IPS-11a (cell line): Measurements from ENCODE around the gene CCDC69.

Experiments
- H3K4me3 ChIP-seq: one replicate; pipeline ENCODE4 v1.5.1; 2013; ENCODE audit warnings: low read depth, low read length, control low read depth

The CCDC69 gene

DNA sequence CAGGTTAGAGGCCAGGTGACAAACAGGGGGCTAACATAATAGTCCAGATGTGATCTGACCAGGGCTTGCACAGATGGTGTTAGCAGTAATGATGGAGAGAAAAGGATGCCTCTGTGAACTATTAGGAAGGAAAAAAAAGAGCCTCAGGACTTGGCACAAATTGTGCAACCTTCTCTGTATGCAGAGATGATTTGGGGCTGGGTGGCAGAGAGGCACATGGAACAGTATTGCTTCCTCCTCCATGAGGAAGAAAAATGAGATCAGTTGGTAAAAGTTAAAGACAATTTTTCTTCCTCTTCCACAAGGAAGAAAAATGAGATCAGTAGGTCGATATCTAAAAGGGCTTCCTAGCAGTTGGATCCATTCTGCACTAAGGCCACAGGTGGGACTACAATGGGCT lies 52.4 kb downstream of the CCDC69 start:
- H3K4me3 ChIP-seq, result no peak overlapping the region

- H3K4me3 ChIP-seq, result no peak overlapping the region
Measured at GRCh38 chr5:151168602-151169344, 55.1 kb downstream of the CCDC69 start.

DNA sequence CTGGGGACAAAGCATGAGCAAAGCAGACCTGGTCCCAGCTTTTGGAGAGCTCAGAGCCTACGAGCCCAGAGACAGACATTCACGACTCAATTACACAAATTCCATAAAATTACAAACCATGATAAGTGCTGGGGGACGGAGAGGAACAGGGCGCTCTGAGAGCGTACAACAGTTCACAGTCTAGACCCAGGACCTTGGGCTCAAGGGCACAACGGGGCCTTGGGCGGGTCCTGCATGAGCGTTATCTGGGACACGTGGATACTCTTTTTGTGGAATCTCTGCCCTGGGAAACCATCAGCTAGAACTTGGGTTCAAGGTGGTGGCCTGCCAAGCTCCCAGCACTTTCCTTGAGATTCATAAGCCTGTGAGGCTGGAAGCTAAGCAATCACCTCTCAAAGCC lies 56.9 kb downstream of the CCDC69 start:
- H3K4me3 ChIP-seq, result no peak overlapping the region

GRCh38 chr5:151164687-151165392 lies 59.1 kb downstream of the CCDC69 start:
- no peak overlapping the region for H3K4me3 ChIP-seq

DNA sequence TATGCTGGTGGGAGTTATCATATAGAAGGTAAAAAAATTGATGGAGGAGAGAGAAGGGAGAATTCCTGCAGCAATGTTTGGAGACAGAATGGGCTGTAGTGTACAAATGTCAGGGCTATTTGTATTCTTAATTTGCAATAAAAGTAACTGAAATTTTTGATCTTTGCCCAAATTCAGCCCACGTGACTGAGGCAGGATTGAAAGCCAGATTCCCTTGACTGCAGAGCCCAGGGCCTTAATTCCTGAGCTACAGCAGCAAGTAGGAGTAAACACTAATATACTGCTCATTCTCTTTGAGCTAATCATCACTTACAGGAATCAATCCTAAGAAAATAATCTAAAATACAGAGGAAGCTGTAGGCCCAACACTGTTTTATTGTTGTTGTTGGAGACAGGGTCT lies 61.1 kb downstream of the CCDC69 start:
- no peak overlapping the region for H3K4me3 ChIP-seq

- H3K4me3 ChIP-seq, result no peak overlapping the region
Measured at GRCh38 chr5:151159649-151160373, 64.1 kb downstream of the CCDC69 start.

- peak overlapping the region; percentile 69 for H3K4me3 ChIP-seq
Measured at GRCh38 chr5:151158287-151158661, 65.6 kb downstream of the CCDC69 start.

GRCh38 chr5:151157426-151158286 lies 66.2 kb downstream of the CCDC69 start, which contains the start of gene ANXA6:
TSS of gene ANXA6 (minus strand) at chr5:151157779. CDS start at chr5:151147901, 9,878 bp downstream.
- H3K4me3 ChIP-seq, result peak within 1 kb of the TSS; percentile 69

GRCh38 chr5:151156507-151157420 lies 67.1 kb downstream of the CCDC69 start:
- H3K4me3 ChIP-seq, result peak overlapping the region; percentile 69

DNA sequence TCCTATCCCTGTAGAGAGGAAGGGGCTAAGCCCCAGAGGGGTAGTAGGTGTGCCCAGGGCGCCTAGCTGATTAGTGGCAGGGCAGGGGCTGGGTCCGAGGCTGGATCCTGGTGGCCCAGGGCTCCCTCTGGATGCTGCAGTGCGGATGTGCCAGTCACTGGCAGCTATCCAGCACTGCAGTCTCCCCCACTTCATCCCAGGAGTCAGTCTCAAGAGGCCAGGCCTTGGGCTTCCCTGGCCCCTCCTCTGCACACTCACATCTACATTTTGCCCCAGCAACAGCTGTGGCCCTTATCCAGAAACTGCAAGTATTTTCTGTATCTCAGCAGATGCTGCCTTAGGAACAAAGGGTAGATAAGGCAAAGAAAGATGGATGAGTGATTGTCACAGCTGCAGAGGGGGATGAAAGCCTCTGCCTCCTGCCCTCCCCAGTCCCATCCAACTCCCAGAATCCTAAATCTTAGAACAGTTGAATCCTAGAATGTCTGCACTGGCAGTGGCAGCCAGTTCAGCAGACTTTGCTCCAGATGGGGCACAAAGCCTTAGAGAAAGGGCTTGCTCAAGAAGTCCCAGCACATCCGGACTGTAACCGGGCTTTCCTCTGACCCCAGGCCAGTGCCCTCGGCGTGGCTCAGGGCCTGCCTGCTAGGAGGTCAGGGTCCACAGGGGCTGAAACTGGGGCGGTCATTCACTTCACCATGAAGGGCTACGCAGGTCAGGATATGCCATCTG lies 68.0 kb downstream of the CCDC69 start:
- no peak overlapping the region for H3K4me3 ChIP-seq

DNA sequence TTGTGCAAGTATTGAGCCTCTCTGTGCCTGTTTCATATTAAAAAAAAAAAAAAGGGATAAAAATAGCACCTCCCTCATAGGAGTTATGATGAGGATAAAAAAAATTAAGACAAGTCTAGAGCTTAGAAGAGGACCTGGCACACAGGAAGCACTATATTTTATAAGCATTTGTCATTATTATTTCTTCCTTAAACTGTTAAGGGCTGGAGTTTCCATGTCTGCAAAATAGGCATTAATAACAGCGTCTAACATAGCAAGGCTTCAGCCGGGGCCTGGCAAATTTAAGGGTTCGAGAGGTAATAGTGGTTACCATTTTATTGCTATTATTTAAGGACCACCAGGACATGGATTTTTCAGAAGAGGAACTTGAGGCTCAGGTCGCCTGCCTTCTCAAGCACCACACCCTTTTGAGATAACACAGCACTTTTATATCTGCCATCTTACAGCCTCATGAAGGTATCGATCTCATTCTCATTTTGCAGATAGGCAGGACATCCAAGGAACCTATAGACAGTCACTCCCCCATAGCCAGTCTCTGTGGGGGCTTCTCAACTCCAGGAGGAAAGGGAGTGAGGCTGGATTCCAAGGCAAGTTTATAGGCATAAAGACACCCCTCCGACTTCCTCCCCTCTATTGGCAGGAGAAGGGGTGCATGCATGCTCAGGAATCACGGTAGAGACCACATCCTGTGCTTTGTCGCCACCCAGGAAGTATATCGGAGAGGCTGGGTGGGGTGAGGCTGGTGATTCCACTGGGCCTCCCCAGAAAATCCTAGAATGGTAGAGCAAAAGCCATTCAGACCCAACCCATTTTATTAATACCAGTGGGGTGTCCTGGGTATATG lies 68.7 kb downstream of the CCDC69 start:
- H3K4me3 ChIP-seq, result no peak overlapping the region

- no peak overlapping the region for H3K4me3 ChIP-seq
Measured at GRCh38 chr5:151153766-151154272, 70.1 kb downstream of the CCDC69 start.

DNA sequence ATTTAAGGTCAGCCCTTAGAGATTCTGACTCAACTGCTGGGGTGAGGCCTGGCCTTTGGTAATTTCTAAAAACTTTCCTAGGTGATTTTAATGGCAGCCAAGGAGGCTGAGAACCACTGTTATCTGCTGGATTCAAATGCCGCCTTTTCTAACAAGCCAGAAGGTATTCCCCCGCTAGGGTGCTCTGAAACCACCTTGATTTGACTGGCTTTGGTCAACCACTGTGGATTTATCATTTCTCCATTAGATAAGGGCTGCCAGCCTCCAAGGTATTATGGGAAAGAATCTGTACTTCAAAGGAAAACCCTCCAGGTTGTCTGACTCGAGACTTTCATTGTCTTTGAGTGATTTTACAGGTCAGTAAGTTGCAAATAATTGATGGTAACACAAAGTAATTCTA lies 70.6 kb downstream of the CCDC69 start:
- no peak overlapping the region for H3K4me3 ChIP-seq

- H3K4me3 ChIP-seq, result no peak overlapping the region
Measured at GRCh38 chr5:151151793-151152192, 72.1 kb downstream of the CCDC69 start.

GRCh38 chr5:151151263-151151660 lies 72.6 kb downstream of the CCDC69 start:
- H3K4me3 ChIP-seq, result no peak overlapping the region

- no peak overlapping the region for H3K4me3 ChIP-seq
Measured at GRCh38 chr5:151150471-151151262, 73.2 kb downstream of the CCDC69 start.

DNA sequence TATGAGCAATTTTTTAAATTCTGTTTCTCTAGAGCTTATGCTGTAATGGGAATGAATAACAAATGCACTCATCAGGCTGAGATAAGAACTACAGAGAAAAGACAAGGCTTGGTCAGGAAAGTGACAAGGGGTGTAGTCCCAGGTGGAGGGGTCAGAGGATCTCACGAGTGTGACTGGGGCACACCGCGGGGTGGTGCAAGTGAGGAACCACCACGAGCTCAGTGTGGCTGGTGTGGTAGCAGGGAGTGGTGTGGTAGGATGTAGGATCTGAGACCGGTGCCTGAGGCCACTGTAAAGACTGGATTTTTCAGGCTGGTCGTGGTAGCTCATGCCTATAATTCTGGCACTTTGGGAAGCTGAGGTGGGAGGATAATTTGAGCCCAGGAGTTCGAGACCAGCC lies 75.3 kb downstream of the CCDC69 start:
- H3K4me3 ChIP-seq, result no peak overlapping the region
